DND-41 (cell line): ENCODE results near the gene PIAS3.
A peak's percentile ranks its signal among the peaks of the same experiment; 100 is the strongest.

Source experiments
- ATAC-seq: fragments of 200-7000 bp; cut with Tn5 transposase; 3 replicates; pipeline ENCODE4 v1.9.1; 2021; ENCODE audit warnings: low read depth; ENCODE audit not compliant: insufficient read depth
- DNase-seq: peaks from one replicate; pipeline ENCODE4 v3.0.0-alpha.2; 2020
- H2AFZ ChIP-seq: 2 replicates; pipeline ENCODE4 v1.6.0; 2012; ENCODE audit warnings: low read depth, low read length
- H3K27ac ChIP-seq: 2 replicates; pipeline ENCODE4 v1.5.1; 2012; ENCODE audit warnings: low read length, inconsistent platforms
- H3K27me3 ChIP-seq: fragments of 200-600 bp; sonication (generic); 2 replicates; pipeline ENCODE4 v1.6.0; 2012; ENCODE audit warnings: low read length, mild to moderate bottlenecking, inconsistent platforms; ENCODE audit not compliant: insufficient read depth, poor library complexity
- H3K36me3 ChIP-seq: 2 replicates; pipeline ENCODE4 v1.5.1; 2012; ENCODE audit warnings: low read length, inconsistent platforms; ENCODE audit not compliant: insufficient read depth
- H3K4me1 ChIP-seq: 2 replicates; pipeline ENCODE4 v1.5.1; 2012; ENCODE audit warnings: mild to moderate bottlenecking, low read length; ENCODE audit not compliant: insufficient read depth
- H3K4me2 ChIP-seq: 2 replicates; pipeline ENCODE4 v1.6.0; 2012; ENCODE audit warnings: mild to moderate bottlenecking, moderate library complexity, low read length, inconsistent platforms; ENCODE audit not compliant: insufficient read depth
- H3K4me3 ChIP-seq, 2 experiments: fragments of 200-600 bp in 1 of 2; shearing (Covaris generic) in 1 of 2; 2 replicates each; pipeline ENCODE4 v1.5.1; 2012 to 2016; ENCODE audit warnings: inconsistent platforms in 2 of 2, low read length in 2 of 2, mild to moderate bottlenecking in 2 of 2, low read depth in 1 of 2, moderate library complexity in 1 of 2
- H3K79me2 ChIP-seq: 2 replicates; pipeline ENCODE4 v1.6.0; 2012; ENCODE audit warnings: low read length, inconsistent platforms; ENCODE audit not compliant: insufficient read depth
- H3K9ac ChIP-seq: 2 replicates; pipeline ENCODE4 v1.6.0; 2012; ENCODE audit warnings: low read depth, mild to moderate bottlenecking, inconsistent platforms, low read length, moderate library complexity
- H3K9me3 ChIP-seq: 2 replicates; pipeline ENCODE4 v1.5.1; 2012; ENCODE audit warnings: low read length, moderate library complexity, mild to moderate bottlenecking, inconsistent platforms; ENCODE audit not compliant: insufficient read depth, severe bottlenecking
- H4K20me1 ChIP-seq: 2 replicates; pipeline ENCODE4 v1.6.0; 2012; ENCODE audit warnings: low read length; ENCODE audit not compliant: insufficient read depth
- CTCF ChIP-seq: IDR thresholded peaks from 2 replicates; pipeline ENCODE4 v1.5.1; 2012; ENCODE audit warnings: borderline replicate concordance, low read length, moderate library complexity, mild to moderate bottlenecking; ENCODE audit not compliant: poor library complexity, severe bottlenecking; ENCODE audit errors: extremely low read depth
- EZH2 ChIP-seq: IDR thresholded peaks from 3 replicates; pipeline ENCODE4 v1.6.1; 2012; ENCODE audit warnings: borderline replicate concordance, low read depth, mild to moderate bottlenecking, moderate library complexity, low read length, inconsistent platforms; ENCODE audit not compliant: severe bottlenecking

Gene PIAS3

GRCh38 chr1:145845514-145846161 is 13.2 kb downstream of the PIAS3 start, which contains the start of gene NUDT17:
TSS of gene NUDT17 (plus strand) at chr1:145845630. CDS start at chr1:145845641, 11 bp downstream.
- H3K9ac ChIP-seq: peak within 1 kb of the TSS; percentile 71

GRCh38 chr1:145845144-145845513 is 13.8 kb downstream of the PIAS3 start:
- no peak for DNase-seq
- Histone ChIP-seq H3K27ac (peak overlapping the region; percentile 71; the same call in 1 of the 2 replicates), H3K36me3 (peaks cover 56% of the 10 kb centered on the region), H3K9me3 (no peaks in the 10 kb centered on the region), H3K4me2 (peak overlapping the region; percentile 92), H3K9ac (peak overlapping the region; percentile 71), H3K4me1 (peaks cover 20% of the 10 kb centered on the region), H3K79me2 (no peaks in the 10 kb centered on the region), H3K27me3 (no peaks in the 10 kb centered on the region), H2AFZ (peak overlapping the region; percentile 95), H4K20me1 (no peaks in the 10 kb centered on the region), H3K4me3 (peak overlapping the region; percentile 42 to 80)
- TF ChIP-seq EZH2: no peak
- TF ChIP-seq CTCF: no peak
- ATAC-seq: peak; percentile 60

More at GRCh38 chr1:145845514-145846161, 13.2 kb downstream of the PIAS3 start, which contains the start of gene NUDT17:
- peak; percentile 94 for TF ChIP-seq CTCF
- no peak for TF ChIP-seq EZH2
- no peaks in the 10 kb centered on the region for H4K20me1 ChIP-seq
- peak within 1 kb of the TSS; percentile 92 for H3K4me2 ChIP-seq
- peak within 1 kb of the TSS; percentile 42 to 80 for H3K4me3 ChIP-seq
- peak within 1 kb of the TSS; percentile 71 for H3K27ac ChIP-seq
- peaks cover 20% of the 10 kb centered on the region for H3K4me1 ChIP-seq
- no peaks in the 10 kb centered on the region for H3K9me3 ChIP-seq
- peak; percentile 85 for ATAC-seq
- H2AFZ ChIP-seq: peak within 1 kb of the TSS; percentile 95
- H3K27me3 ChIP-seq: no peaks in the 10 kb centered on the region
- DNase-seq: peak; percentile 78
- peaks cover 57% of the 10 kb centered on the region for H3K36me3 ChIP-seq
- no peaks in the 10 kb centered on the region for H3K79me2 ChIP-seq

- H3K4me3 ChIP-seq: no peak overlapping the region
- no peak for TF ChIP-seq CTCF
- TF ChIP-seq EZH2: no peak
- H3K36me3 ChIP-seq: peaks cover 57% of the 10 kb centered on the region
- DNase-seq (no peak), ATAC-seq (no peak)
- H3K4me1 ChIP-seq: peaks cover 20% of the 10 kb centered on the region
- no peaks in the 10 kb centered on the region for H4K20me1 ChIP-seq
- no peaks in the 10 kb centered on the region for H3K27me3 ChIP-seq
- no peak overlapping the region for H3K4me2 ChIP-seq
- no peaks in the 10 kb centered on the region for H3K79me2 ChIP-seq
- no peaks in the 10 kb centered on the region for H3K9me3 ChIP-seq
- no peak overlapping the region for H3K9ac ChIP-seq
- H3K27ac ChIP-seq: no peak overlapping the region
- H2AFZ ChIP-seq: no peak overlapping the region
These were observed 15.8 kb downstream of the PIAS3 start for GRCh38 chr1:145843031-145843430.
